ENCODE measurements around the gene KIF5A.

DNA sequence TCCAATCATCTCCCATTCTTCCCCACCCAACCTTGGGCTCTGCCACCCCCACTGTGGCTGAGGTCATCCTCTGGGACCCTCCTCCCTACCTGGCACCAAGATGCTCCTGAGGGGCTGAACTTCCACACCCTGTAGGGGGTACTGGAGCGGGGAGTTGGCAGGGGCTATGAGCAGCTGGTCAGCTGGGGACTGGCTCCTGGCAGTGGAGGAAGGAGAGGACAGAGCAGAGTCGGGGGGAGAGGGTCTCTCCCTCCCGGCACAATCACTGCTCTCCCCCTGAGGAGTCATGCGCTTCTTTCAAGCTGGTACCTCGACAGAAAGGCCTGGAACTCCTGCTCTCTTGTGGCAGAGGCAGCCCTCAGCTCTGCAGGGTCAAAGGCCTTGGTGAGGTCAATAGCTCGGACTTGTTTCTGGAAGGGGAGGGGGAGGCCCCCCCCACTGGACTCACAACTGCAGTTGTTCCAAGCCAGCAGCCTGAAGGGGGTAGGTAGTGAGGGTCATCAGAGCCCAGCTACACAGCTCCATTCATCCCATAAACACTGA lies 81.1 kb downstream of the KIF5A start:
- TF ChIP-seq, protein P1, sequence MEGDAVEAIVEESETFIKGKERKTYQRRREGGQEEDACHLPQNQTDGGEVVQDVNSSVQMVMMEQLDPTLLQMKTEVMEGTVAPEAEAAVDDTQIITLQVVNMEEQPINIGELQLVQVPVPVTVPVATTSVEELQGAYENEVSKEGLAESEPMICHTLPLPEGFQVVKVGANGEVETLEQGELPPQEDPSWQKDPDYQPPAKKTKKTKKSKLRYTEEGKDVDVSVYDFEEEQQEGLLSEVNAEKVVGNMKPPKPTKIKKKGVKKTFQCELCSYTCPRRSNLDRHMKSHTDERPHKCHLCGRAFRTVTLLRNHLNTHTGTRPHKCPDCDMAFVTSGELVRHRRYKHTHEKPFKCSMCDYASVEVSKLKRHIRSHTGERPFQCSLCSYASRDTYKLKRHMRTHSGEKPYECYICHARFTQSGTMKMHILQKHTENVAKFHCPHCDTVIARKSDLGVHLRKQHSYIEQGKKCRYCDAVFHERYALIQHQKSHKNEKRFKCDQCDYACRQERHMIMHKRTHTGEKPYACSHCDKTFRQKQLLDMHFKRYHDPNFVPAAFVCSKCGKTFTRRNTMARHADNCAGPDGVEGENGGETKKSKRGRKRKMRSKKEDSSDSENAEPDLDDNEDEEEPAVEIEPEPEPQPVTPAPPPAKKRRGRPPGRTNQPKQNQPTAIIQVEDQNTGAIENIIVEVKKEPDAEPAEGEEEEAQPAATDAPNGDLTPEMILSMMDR (conservative IDR thresholded peaks at IDR 0.05; ENCODE audit: low read depth, low read length): no peak
- no peak for TF ChIP-seq RAD21 (IDR thresholded peaks at IDR 0.05; ENCODE audit: low read length)
- no peak for TF ChIP-seq MAZ (IDR thresholded peaks at IDR 0.05; ENCODE audit: borderline replicate concordance, low read depth, low read length)
- no peak for TF ChIP-seq CEBPB (IDR thresholded peaks at IDR 0.05; ENCODE audit: low read depth, low read length)
- TF ChIP-seq, protein P2, sequence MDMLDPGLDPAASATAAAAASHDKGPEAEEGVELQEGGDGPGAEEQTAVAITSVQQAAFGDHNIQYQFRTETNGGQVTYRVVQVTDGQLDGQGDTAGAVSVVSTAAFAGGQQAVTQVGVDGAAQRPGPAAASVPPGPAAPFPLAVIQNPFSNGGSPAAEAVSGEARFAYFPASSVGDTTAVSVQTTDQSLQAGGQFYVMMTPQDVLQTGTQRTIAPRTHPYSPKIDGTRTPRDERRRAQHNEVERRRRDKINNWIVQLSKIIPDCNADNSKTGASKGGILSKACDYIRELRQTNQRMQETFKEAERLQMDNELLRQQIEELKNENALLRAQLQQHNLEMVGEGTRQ (IDR thresholded peaks at IDR 0.05; ENCODE audit: low read depth, low read length): no peak
- no peak for TF ChIP-seq POLR2A (IDR thresholded peaks at IDR 0.05; ENCODE audit: low read depth, low read length)
- TF ChIP-seq RFX5 (IDR thresholded peaks at IDR 0.05; ENCODE audit: low read depth, low read length): no peak
- TF ChIP-seq SMC3 (IDR thresholded peaks at IDR 0.05; ENCODE audit: low read depth, low read length): no peak
- no peak for TF ChIP-seq NFE2L2 (IDR thresholded peaks at IDR 0.05; ENCODE audit: low read depth, low read length)
- TF ChIP-seq RCOR1 (IDR thresholded peaks at IDR 0.05; ENCODE audit: insufficient replicate concordance, low read length): no peak
- TF ChIP-seq FOS (IDR thresholded peaks at IDR 0.05; ENCODE audit: low read depth, low read length): no peak
- TF ChIP-seq MAFK (IDR thresholded peaks at IDR 0.05; ENCODE audit: low read depth, low read length): no peak
- no peak for TF ChIP-seq CHD1 (IDR thresholded peaks at IDR 0.05; ENCODE audit: low read depth, low read length)
